ENCODE measurements around the gene ZC3H18. TPM values are rescaled to one million over a fixed set of nuclear protein-coding genes. Genes with fewer than 3 reads are reported as not detected.
A peak's percentile ranks its signal among the peaks of the same experiment; 100 is the strongest.

ZC3H18 gene
- total and polyA plus RNA-seq, 8 donors: 15.5 to 312 (median 19.0) TPM

DNA sequence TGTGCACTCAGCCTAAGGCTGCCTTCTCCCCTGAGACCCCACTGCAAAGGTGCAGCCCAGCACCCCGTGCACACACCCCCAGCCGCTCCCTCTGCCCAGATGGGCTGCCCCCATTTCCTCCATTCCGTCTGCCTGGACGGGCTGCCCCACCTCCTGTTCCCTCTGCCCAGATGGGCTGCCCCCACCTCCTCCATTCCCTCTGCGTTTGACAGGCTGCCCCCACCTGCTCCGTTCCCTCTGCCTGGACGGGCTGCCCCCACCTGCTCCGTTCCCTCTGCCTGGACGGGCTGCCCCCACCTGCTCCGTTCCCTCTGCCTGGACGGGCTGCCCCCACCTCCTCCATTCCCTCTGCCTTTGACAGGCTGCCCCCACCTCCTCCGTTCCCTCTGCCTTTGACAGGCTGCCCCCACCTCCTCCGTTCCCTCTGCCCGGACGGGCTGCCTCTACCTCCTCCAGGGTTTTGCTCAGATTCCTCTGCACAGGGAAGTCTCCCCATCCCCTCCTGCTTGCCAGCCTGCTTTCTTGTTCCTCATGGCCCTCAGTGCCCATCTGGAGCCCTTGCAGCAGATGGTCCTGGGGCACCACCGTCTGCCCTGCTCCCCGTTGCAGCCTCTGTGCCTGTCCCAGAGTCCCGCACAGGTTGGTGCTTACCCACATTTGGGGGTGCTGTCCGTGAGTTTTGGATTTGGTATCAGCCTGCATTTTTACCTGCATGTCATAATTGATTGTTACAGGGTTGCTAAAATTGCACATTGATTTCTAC is 44.8 kb downstream of the ZC3H18 start:
- Histone ChIP-seq H3K4me1 (peaks cover 35 to 61% (median 43%) of the 10 kb centered on the region in 4 donors), H3K27ac (peak overlapping the region in 1 of 5 donors; percentile 87), H3K9me3 (no peaks in the 10 kb centered on the region), H3K27me3 (no peaks in the 10 kb centered on the region), H3K4me3 (no peak overlapping the region), H3K36me3 (peaks cover 18 to 96% (median 71%) of the 10 kb centered on the region in 4 donors)
- intact Hi-C loops (cut with DNase I; ENCODE audit: low total_unique reads): no loop called here
- TF ChIP-seq POLR2A (IDR thresholded peaks at IDR 0.05) (no peak), EP300 (IDR thresholded peaks at IDR 0.05) (no peak), POLR2AphosphoS5 (IDR thresholded peaks at IDR 0.05) (no peak), CTCF (IDR thresholded peaks at IDR 0.05) (no peak)
- no peak for DNase-seq
- WGBS, 5 donors: 82 to 95% (median 91%) methylated on average over 17 to 19 of the region's 19 CpGs

- Histone ChIP-seq H3K27ac (peak overlapping the region; percentile 45 to 90 (median 81)), H3K9me3 (no peaks in the 10 kb centered on the region), H3K36me3 (peaks cover 7 to 83% (median 59%) of the 10 kb centered on the region in 4 donors), H3K27me3 (no peaks in the 10 kb centered on the region), H3K4me1 (peaks cover 35 to 68% (median 43%) of the 10 kb centered on the region in 4 donors), H3K4me3 (peak overlapping the region in 1 of 4 donors; percentile 13)
- intact Hi-C loops (cut with DNase I; ENCODE audit: low total_unique reads): no loop called here
- WGBS, 5 donors: 31 to 65% (median 42%) methylated on average over 11 to 13 of the region's 13 CpGs
- TF ChIP-seq POLR2AphosphoS5 (IDR thresholded peaks at IDR 0.05): peak; percentile 23 to 93 (median 64)
- TF ChIP-seq POLR2A (IDR thresholded peaks at IDR 0.05): no peak
- TF ChIP-seq CTCF (IDR thresholded peaks at IDR 0.05): no peak
- TF ChIP-seq EP300 (IDR thresholded peaks at IDR 0.05): no peak
- peak; percentile 94 to 98 for DNase-seq
These were observed 46.1 kb downstream of the ZC3H18 start for GRCh38 chr16:88616320-88616719.

- no peak for DNase-seq
- Histone ChIP-seq H3K36me3 (peaks cover 3 to 80% (median 59%) of the 10 kb centered on the region in 4 donors), H3K27me3 (no peaks in the 10 kb centered on the region), H3K4me3 (no peak overlapping the region), H3K27ac (peak overlapping the region; percentile 57 to 90 (median 81)), H3K4me1 (peaks cover 35 to 68% (median 43%) of the 10 kb centered on the region in 4 donors), H3K9me3 (no peaks in the 10 kb centered on the region)
- WGBS, 5 donors: 38 to 84% (median 54%) methylated on average over 9 to 12 of the region's 12 CpGs
- intact Hi-C loops (cut with DNase I; ENCODE audit: low total_unique reads): no loop called here
- TF ChIP-seq POLR2A (IDR thresholded peaks at IDR 0.05) (no peak), CTCF (IDR thresholded peaks at IDR 0.05) (no peak), POLR2AphosphoS5 (IDR thresholded peaks at IDR 0.05) (no peak), EP300 (IDR thresholded peaks at IDR 0.05) (no peak)
These were observed 46.5 kb downstream of the ZC3H18 start for GRCh38 chr16:88616736-88617135.

GRCh38 chr16:88617268-88618031 is 47.2 kb downstream of the ZC3H18 start:
- H3K4me1 ChIP-seq: peaks cover 35 to 68% (median 43%) of the 10 kb centered on the region in 4 donors
- no peaks in the 10 kb centered on the region for H3K9me3 ChIP-seq
- H3K27ac ChIP-seq: peak overlapping the region in 4 of 5 donors; percentile 73 to 90 (median 84)
- peak in 1 of 2 donors; percentile 60 for DNase-seq
- intact Hi-C loops (cut with DNase I; ENCODE audit: low total_unique reads): no loop called here
- TF ChIP-seq CTCF (IDR thresholded peaks at IDR 0.05) (no peak), POLR2A (IDR thresholded peaks at IDR 0.05) (no peak), EP300 (IDR thresholded peaks at IDR 0.05) (no peak)
- H3K4me3 ChIP-seq: no peak overlapping the region
- WGBS, 5 donors: 65 to 87% (median 67%) methylated on average over 20 of the region's 20 CpGs
- H3K36me3 ChIP-seq: peaks cover 5 to 80% (median 59%) of the 10 kb centered on the region in 4 donors
- H3K27me3 ChIP-seq: no peaks in the 10 kb centered on the region

All from stomach (tissue), 9 donors.